ENCODE data around the gene CFAP73.

The CFAP73 gene

DNA sequence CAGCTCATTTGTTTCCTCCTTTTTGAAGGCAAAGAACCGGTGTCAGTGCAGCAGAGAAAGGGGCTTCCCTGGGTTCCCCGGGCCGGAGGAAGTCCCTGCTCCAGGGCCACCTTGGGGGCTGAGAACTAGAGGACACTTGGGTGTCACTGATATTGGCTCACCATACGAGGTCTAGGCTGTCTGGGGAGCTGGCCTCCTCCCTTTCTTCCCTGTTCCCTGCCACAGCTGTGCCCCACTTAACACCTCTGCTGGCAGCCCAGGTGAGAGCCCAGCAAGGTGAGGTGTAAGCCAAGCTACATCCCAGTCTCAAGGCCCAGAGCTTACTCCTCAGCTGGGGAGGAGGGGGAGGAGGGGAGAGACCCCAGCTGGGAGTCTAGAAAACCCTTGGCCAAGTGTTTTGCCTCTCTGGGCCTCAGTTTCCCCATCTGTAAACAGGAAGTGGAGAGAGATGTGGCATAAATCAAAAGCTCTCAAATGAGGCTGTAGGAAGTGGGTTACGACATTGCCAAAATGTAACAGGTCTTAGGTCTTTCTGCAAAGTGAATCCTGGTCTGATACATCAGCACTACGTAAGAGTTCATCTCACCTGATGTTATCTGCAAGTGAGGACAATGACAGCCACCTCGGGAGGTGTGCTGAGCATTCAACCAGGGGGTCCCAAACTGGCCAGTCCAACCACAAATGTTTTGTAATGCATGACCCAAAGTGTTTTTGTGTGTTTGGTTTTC, 39.5 kb upstream of the CFAP73 start:
- Mint-ChIP-seq H3K36me3 (ENCODE audit: low read depth) (no peaks in the 10 kb centered on the region), H3K9me3 (no peaks in the 10 kb centered on the region), H3K27ac (no peak overlapping the region), H3K4me1 (no peaks in the 10 kb centered on the region), H3K4me3 (no peak overlapping the region), H3K27me3 (ENCODE audit: low read depth) (peaks cover 47% of the 10 kb centered on the region)
- TF ChIP-seq, protein P1, sequence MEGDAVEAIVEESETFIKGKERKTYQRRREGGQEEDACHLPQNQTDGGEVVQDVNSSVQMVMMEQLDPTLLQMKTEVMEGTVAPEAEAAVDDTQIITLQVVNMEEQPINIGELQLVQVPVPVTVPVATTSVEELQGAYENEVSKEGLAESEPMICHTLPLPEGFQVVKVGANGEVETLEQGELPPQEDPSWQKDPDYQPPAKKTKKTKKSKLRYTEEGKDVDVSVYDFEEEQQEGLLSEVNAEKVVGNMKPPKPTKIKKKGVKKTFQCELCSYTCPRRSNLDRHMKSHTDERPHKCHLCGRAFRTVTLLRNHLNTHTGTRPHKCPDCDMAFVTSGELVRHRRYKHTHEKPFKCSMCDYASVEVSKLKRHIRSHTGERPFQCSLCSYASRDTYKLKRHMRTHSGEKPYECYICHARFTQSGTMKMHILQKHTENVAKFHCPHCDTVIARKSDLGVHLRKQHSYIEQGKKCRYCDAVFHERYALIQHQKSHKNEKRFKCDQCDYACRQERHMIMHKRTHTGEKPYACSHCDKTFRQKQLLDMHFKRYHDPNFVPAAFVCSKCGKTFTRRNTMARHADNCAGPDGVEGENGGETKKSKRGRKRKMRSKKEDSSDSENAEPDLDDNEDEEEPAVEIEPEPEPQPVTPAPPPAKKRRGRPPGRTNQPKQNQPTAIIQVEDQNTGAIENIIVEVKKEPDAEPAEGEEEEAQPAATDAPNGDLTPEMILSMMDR (IDR thresholded peaks at IDR 0.05; ENCODE audit: unreplicated experiment in 3 of 3), result no peak

- TF ChIP-seq, protein P1 (IDR thresholded peaks at IDR 0.05; ENCODE audit: unreplicated experiment in 3 of 3), result no peak
- H3K9me3 Mint-ChIP-seq, result no peaks in the 10 kb centered on the region
- no peak overlapping the region for H3K4me3 Mint-ChIP-seq
- H3K27ac Mint-ChIP-seq, result no peak overlapping the region
- no peaks in the 10 kb centered on the region for H3K4me1 Mint-ChIP-seq
- H3K27me3 Mint-ChIP-seq (ENCODE audit: low read depth), result peaks cover 41% of the 10 kb centered on the region
- H3K36me3 Mint-ChIP-seq (ENCODE audit: low read depth), result no peaks in the 10 kb centered on the region
These were observed 38.3 kb upstream of the CFAP73 start for GRCh38 chr12:113111247-113111646.

DNA sequence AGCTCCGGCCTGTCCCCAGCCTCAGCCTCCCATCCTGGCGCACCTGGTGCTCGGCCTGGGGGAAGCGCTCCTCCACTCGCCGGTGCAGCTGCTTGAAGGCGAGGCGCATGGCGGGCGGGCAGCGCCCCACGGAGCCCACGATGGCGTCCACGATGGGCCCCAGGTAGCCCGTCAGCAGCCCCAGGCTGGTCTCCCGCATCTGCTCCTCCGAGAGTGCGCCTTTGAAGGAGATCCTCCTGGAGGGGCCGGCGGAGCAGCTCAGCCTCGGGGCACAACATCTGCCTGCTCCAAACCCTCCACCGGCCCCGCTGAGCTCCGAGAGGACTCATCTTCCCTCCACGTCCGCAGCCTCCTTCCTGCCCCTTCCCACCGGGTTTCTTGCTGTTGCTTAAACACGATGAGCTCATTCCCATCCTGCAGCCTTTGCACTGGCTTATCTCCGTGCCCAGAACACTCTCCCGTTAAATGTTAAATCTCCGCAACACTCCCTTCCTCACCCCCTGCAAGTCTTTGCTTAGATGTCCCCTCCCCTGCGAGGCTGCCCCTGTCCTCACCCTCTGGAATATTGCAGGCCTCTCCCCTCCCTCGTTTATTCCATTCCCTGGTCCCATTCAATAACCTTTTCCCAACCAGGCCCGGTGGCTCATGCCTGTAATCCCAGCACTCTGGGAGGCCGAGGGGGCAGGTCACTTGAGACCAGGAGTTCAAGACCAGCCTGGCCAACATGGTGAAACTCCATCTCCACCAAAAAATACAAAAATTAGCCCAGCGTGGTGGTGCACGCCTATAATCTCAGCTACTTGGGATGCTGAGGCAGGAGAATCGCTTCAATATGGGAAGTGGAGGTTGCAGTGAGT, 37.3 kb upstream of the CFAP73 start:
- TF ChIP-seq, protein P1 (IDR thresholded peaks at IDR 0.05; ENCODE audit: unreplicated experiment in 3 of 3), result no peak
- no peak overlapping the region for H3K4me3 Mint-ChIP-seq
- no peaks in the 10 kb centered on the region for H3K4me1 Mint-ChIP-seq
- H3K27ac Mint-ChIP-seq, result no peak overlapping the region
- H3K36me3 Mint-ChIP-seq (ENCODE audit: low read depth), result no peaks in the 10 kb centered on the region
- H3K9me3 Mint-ChIP-seq, result no peaks in the 10 kb centered on the region
- peaks cover 35% of the 10 kb centered on the region for H3K27me3 Mint-ChIP-seq (ENCODE audit: low read depth)

DNA sequence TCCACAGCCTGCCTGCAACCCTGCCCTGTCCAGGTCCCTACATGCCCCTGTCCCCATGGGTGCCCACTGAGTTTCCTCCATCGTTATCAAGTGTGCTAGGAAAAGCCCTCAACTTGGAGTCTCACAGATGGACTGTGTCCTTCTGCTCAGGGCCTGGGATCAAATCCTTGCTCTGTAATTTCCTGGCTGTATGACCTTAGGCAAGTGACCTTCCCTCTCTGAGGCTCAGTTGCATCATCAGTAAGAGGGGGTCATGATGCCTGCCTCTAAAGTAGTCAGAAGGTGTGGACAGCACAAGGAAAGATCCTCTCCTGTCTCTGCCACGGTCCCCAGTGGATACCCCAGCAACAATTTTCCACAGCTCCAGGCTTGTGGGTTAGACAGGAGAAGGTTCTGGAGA, 36.1 kb upstream of the CFAP73 start:
- TF ChIP-seq, protein P1 (IDR thresholded peaks at IDR 0.05; ENCODE audit: unreplicated experiment in 3 of 3), result no peak
- no peaks in the 10 kb centered on the region for H3K36me3 Mint-ChIP-seq (ENCODE audit: low read depth)
- H3K9me3 Mint-ChIP-seq, result no peaks in the 10 kb centered on the region
- H3K4me1 Mint-ChIP-seq, result no peaks in the 10 kb centered on the region
- H3K4me3 Mint-ChIP-seq, result no peak overlapping the region
- H3K27ac Mint-ChIP-seq, result no peak overlapping the region
- peaks cover 28% of the 10 kb centered on the region for H3K27me3 Mint-ChIP-seq (ENCODE audit: low read depth)

- H3K27me3 Mint-ChIP-seq (ENCODE audit: low read depth), result peaks cover 21% of the 10 kb centered on the region
- TF ChIP-seq, protein P1 (IDR thresholded peaks at IDR 0.05; ENCODE audit: unreplicated experiment in 3 of 3), result no peak
- H3K4me3 Mint-ChIP-seq, result no peak overlapping the region
- H3K4me1 Mint-ChIP-seq, result no peaks in the 10 kb centered on the region
- no peak overlapping the region for H3K27ac Mint-ChIP-seq
- H3K9me3 Mint-ChIP-seq, result no peaks in the 10 kb centered on the region
- no peaks in the 10 kb centered on the region for H3K36me3 Mint-ChIP-seq (ENCODE audit: low read depth)
These were observed 34.9 kb upstream of the CFAP73 start for GRCh38 chr12:113114447-113115178.
